ENCODE data around the gene CLK2. TPM values are rescaled to one million over a fixed set of nuclear protein-coding genes. Genes with fewer than 3 reads are reported as not detected.

The CLK2 gene
- total and polyA plus RNA-seq, 9 of the 15 experiments (the other 6 are each of a cell fraction or from before 2014, with no cell fraction given) = 13.5 to 81.4 (median 39.6) TPM

DNA sequence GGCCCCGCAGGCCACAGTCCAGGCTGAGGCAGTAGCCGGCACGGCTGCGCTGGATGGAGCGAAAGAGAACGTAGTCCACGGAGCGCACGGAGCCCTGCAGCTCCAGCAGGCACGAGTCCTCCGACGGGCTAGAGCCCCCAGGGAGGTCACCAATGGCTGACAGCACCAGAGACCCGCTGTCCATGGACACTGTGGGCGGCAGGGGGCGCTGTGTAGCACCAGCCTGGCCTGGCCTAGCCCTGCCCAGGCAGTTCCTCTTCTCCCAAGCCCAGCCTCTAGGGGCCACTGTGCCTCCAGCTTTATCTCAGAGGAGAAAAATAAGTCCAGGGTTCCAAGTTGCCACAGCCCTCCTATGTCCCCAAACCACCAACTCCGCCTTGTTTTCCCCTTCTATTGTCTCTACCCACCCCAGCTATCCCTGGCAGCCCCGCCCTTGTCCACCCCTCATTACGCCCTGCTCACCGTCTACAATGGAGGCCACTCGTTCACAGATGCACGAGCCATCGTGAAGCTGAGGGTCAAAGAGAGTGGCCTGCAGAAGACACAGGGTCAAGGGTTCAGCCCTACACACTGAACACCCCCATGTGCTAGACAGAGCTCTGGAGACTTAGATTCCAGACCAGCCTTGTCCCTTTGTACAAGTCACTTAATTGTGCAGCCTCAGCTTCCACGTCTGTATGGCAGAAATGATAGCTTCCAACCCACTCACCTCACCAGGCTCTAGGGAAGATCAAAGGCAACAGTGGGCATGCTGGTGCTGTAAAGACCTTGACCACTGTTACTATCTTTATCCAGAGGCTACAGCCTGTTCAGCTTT, 22.5 kb downstream of the CLK2 start (continued):
- TF ChIP-seq, protein P1, sequence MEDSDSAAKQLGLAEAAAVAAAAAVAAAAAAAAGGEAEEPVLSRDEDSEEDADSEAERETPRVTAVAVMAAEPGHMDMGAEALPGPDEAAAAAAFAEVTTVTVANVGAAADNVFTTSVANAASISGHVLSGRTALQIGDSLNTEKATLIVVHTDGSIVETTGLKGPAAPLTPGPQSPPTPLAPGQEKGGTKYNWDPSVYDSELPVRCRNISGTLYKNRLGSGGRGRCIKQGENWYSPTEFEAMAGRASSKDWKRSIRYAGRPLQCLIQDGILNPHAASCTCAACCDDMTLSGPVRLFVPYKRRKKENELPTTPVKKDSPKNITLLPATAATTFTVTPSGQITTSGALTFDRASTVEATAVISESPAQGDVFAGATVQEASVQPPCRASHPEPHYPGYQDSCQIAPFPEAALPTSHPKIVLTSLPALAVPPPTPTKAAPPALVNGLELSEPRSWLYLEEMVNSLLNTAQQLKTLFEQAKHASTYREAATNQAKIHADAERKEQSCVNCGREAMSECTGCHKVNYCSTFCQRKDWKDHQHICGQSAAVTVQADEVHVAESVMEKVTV (CRISPR knock-in tag; IDR thresholded peaks at IDR 0.05) = peak; percentile 76
- peak; percentile 63 for TF ChIP-seq HCFC1 (IDR thresholded peaks at IDR 0.05; ENCODE audit: low read depth, low read length)
- TF ChIP-seq MAFK (IDR thresholded peaks at IDR 0.05; ENCODE audit: low read length) = 0 out of 2 replicates have a peak, but pooled peaks have one; percentile 17
- TF ChIP-seq MAFG (tag; conservative IDR thresholded peaks at IDR 0.05) = no peak
- TF ChIP-seq, protein P2, sequence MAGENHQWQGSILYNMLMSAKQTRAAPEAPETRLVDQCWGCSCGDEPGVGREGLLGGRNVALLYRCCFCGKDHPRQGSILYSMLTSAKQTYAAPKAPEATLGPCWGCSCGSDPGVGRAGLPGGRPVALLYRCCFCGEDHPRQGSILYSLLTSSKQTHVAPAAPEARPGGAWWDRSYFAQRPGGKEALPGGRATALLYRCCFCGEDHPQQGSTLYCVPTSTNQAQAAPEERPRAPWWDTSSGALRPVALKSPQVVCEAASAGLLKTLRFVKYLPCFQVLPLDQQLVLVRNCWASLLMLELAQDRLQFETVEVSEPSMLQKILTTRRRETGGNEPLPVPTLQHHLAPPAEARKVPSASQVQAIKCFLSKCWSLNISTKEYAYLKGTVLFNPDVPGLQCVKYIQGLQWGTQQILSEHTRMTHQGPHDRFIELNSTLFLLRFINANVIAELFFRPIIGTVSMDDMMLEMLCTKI (IDR thresholded peaks at IDR 0.05; ENCODE audit: partially characterized antibody) = no peak
- TF ChIP-seq ZBTB9 (CRISPR knock-in tag; IDR thresholded peaks at IDR 0.05) = peak; percentile 69; the same call in 1 of the 2 replicates
- TF ChIP-seq, protein P3, sequence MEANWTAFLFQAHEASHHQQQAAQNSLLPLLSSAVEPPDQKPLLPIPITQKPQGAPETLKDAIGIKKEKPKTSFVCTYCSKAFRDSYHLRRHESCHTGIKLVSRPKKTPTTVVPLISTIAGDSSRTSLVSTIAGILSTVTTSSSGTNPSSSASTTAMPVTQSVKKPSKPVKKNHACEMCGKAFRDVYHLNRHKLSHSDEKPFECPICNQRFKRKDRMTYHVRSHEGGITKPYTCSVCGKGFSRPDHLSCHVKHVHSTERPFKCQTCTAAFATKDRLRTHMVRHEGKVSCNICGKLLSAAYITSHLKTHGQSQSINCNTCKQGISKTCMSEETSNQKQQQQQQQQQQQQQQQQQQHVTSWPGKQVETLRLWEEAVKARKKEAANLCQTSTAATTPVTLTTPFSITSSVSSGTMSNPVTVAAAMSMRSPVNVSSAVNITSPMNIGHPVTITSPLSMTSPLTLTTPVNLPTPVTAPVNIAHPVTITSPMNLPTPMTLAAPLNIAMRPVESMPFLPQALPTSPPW (CRISPR knock-in tag; IDR thresholded peaks at IDR 0.05) = peak; percentile 51; the same call in 1 of the 2 replicates
- TF ChIP-seq NRF1 (conservative IDR thresholded peaks at IDR 0.05 in 1 of 2, IDR thresholded peaks at IDR 0.05 in 1 of 2) = 0 out of 4 replicates have a peak, but pooled peaks of 1 of the 2 experiments have one; percentile 21
- peak; percentile 51 for TF ChIP-seq ZFX (CRISPR knock-in tag; IDR thresholded peaks at IDR 0.05)
- TF ChIP-seq ZNF23 (CRISPR knock-in tag; IDR thresholded peaks at IDR 0.05) = no peak
- peak; percentile 41; the same call in 1 of the 2 replicates for TF ChIP-seq E2F1 (CRISPR knock-in tag; IDR thresholded peaks at IDR 0.05)
- TF ChIP-seq PREB (CRISPR knock-in tag; IDR thresholded peaks at IDR 0.05) = no peak
- TF ChIP-seq TFAP4 (CRISPR knock-in tag; IDR thresholded peaks at IDR 0.05; ENCODE audit: borderline replicate concordance) = peak; percentile 87
- TF ChIP-seq, protein P4, sequence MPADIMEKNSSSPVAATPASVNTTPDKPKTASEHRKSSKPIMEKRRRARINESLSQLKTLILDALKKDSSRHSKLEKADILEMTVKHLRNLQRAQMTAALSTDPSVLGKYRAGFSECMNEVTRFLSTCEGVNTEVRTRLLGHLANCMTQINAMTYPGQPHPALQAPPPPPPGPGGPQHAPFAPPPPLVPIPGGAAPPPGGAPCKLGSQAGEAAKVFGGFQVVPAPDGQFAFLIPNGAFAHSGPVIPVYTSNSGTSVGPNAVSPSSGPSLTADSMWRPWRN (IDR thresholded peaks at IDR 0.05; ENCODE audit: low read depth) = no peak
